GM12878 (cell line): Measurements from ENCODE around the gene SFPQ.

Experiments used
- ATF3 ChIP-seq: IDR thresholded peaks from 2 replicates; pipeline ENCODE4 v1.6.1; 2011; ENCODE audit warnings: low read depth, mild to moderate bottlenecking, low read length, moderate library complexity, borderline replicate concordance; ENCODE audit errors: extremely low read depth
- CTCF ChIP-seq, 3 experiments: IDR thresholded peaks in 2 of 3; conservative IDR thresholded peaks in 1 of 3; 2 replicates each; pipeline ENCODE4 v1.5.1; 2011; ENCODE audit warnings: low read depth in 3 of 3, low read length in 3 of 3, mild to moderate bottlenecking in 3 of 3, control low read depth in 2 of 3, moderate library complexity in 2 of 3, inconsistent platforms in 1 of 3, mixed read lengths in 1 of 3; ENCODE audit not compliant: control insufficient read depth in 2 of 3, insufficient read depth in 1 of 3; ENCODE audit errors: extremely low read depth in 1 of 3
- RAD21 ChIP-seq: IDR thresholded peaks from 2 replicates; pipeline ENCODE4 v1.6.1; 2011; ENCODE audit warnings: mild to moderate bottlenecking, low read depth, low read length, moderate library complexity; ENCODE audit not compliant: insufficient read depth

GRCh38 chr1:35184495-35185199 lies 8.3 kb downstream of the SFPQ start:
- no peak for TF ChIP-seq RAD21
- no peak for TF ChIP-seq CTCF (IDR thresholded peaks at IDR 0.05 in 2 of 3, conservative IDR thresholded peaks at IDR 0.05 in 1 of 3; ENCODE audit: control insufficient read depth in 2 of 3, extremely low read depth in 1 of 3, insufficient read depth in 1 of 3, low read depth in 3 of 3, low read length in 3 of 3)
- no peak for TF ChIP-seq ATF3
